Muscle layer of duodenum (tissue), 2 donors: ENCODE measurements around the gene PUM2.

ENCODE experiments used
- H3K27ac ChIP-seq: one replicate; pipeline ENCODE4 v1.7.0; 2013; ENCODE audit warnings: mild to moderate bottlenecking, low read length
- H3K27me3 ChIP-seq: one replicate; pipeline ENCODE4 v1.7.0; 2013; ENCODE audit warnings: low read depth, mild to moderate bottlenecking, control low read depth, low read length
- H3K36me3 ChIP-seq, 2 donors: one replicate each; pipeline ENCODE4 v1.7.0; 2013; ENCODE audit warnings: low read length in 2 of 2, control low read depth in 1 of 2, mild to moderate bottlenecking in 1 of 2; ENCODE audit not compliant: insufficient read depth in 2 of 2, control insufficient read depth in 1 of 2
- H3K4me1 ChIP-seq, 2 donors: one replicate each; pipeline ENCODE4 v1.7.0; 2013; ENCODE audit warnings: low read length in 2 of 2, mild to moderate bottlenecking in 2 of 2, control low read depth in 1 of 2, moderate library complexity in 1 of 2; ENCODE audit not compliant: insufficient read depth in 2 of 2, control insufficient read depth in 1 of 2
- H3K4me3 ChIP-seq, 2 donors: one replicate each; pipeline ENCODE4 v1.7.0; 2013; ENCODE audit warnings: low read length in 2 of 2, low read depth in 1 of 2, mild to moderate bottlenecking in 1 of 2
- H3K9me3 ChIP-seq, 2 donors: one replicate each; pipeline ENCODE4 v1.7.0; 2013; ENCODE audit warnings: low read length in 2 of 2, control low read depth in 1 of 2, mild to moderate bottlenecking in 1 of 2; ENCODE audit not compliant: control insufficient read depth in 1 of 2
- donor health status: healthy.

The PUM2 gene

DNA sequence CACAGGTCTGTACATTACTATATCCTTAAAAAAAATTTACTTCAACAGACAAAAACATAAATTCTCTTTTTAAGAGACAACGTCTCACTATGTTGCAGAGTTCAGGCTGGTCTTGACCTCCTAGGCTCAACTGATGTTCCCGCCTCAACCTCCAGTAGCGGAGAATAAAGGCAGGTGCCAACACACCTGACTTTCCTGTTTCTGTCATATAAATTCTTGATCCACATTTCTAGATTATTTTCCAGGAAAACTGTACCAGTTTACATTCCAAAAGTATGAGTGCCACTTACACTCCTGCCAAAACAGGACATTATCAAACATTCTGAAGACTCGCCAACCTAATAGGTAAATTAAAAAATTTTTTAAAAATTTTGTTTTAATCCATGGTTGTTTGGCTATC, 48.6 kb downstream of the PUM2 start:
- peaks cover 0 to 6% of the 10 kb centered on the region in 2 donors for H3K4me1 ChIP-seq
- H3K36me3 ChIP-seq, result peaks cover 12 to 36% of the 10 kb centered on the region in 2 donors
- no peaks in the 10 kb centered on the region for H3K9me3 ChIP-seq
- H3K27me3 ChIP-seq, result no peaks in the 10 kb centered on the region
- H3K4me3 ChIP-seq, result no peak overlapping the region
- H3K27ac ChIP-seq, result no peak overlapping the region

DNA sequence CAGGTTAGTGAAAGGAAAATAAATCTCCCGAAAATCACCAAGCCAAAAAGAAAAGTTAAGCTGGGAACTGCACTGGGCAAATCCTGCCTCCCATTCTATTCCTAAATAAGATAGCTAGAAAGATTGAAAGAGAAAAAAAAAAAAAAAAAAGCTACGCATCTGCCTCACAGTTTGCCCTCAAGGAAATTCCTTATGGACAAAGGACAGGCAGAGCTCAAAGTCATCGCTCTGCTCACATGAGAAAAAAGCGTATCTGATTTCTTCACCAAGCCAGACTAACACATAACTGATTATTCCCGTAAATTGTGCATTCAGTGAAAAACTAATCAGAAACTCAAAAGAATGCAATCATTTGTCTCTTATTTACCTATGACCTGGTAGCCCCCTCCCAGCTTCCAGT, 50.0 kb downstream of the PUM2 start:
- Histone ChIP-seq H3K4me1 (peaks cover 0 to 6% of the 10 kb centered on the region in 2 donors), H3K27ac (no peak overlapping the region), H3K9me3 (no peaks in the 10 kb centered on the region), H3K36me3 (peaks cover 15 to 27% of the 10 kb centered on the region in 2 donors), H3K4me3 (no peak overlapping the region), H3K27me3 (no peaks in the 10 kb centered on the region)

DNA sequence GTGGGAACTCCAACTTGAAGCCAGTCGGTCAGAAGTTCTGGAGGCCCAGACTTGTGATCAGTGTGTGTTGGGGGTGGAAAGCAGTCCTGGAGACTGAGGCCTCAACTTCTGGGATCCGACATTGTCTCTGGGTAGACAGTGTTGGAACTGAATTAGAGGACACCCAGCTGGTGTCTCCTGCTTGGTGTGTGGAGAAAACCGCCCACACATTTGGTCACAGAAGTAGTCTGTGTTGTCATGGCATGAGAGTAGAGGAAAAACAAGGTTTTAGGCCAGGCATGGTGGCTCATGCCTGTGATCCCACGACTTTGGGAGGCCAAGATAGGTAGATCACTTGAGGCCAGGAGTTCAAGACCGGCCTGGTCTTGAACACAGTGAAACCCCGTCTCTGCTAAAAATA, 51.5 kb downstream of the PUM2 start:
- Histone ChIP-seq H3K4me1 (peaks cover 0 to 2% of the 10 kb centered on the region in 2 donors), H3K36me3 (peaks cover 26 to 32% of the 10 kb centered on the region in 2 donors), H3K27me3 (no peaks in the 10 kb centered on the region)

DNA sequence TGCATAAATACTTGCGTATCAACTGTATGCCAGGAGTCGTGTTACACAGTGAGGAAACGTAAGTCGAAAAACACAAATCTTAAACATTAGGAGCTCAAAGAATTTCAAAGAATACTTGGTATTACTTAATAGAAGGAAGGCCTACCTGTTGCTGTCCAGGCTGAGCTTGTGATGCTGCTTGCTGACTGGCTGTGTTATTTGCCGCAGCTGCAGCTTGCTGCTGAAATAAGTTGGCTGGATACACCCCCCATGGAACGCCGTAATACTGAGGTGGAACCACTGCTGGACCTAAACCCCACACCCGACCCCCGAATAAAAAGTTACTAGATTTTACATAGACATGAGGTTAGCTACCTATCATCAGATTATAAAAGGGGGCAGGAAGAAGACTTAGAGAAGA, 56.4 kb downstream of the PUM2 start:
- Histone ChIP-seq H3K9me3 (no peaks in the 10 kb centered on the region), H3K27ac (no peak overlapping the region), H3K27me3 (no peaks in the 10 kb centered on the region), H3K4me3 (no peak overlapping the region), H3K4me1 (no peaks in the 10 kb centered on the region), H3K36me3 (peaks cover 26 to 35% of the 10 kb centered on the region in 2 donors)

More for the DNA sequence above, 51.5 kb downstream of the PUM2 start:
- no peak overlapping the region for H3K27ac ChIP-seq
- H3K9me3 ChIP-seq, result no peaks in the 10 kb centered on the region
- no peak overlapping the region for H3K4me3 ChIP-seq

DNA sequence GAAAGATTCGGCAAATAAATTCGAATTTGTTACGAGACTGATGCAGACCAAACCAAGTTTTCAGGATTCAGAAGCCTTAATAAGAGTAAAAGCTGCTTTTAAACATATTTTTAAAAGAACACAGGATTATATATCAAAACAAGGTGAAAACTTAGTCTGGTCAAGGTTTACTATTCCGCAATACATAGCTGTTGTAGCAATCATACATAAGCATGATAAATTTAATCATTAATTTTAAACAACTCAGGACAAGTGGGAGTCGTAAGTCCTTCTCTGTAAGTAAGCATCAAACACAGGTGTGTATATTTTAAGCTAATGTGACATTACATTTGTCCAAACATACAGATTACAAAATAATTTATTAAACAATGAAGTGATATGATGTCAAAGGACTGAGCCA, 57.7 kb downstream of the PUM2 start:
- Histone ChIP-seq H3K4me3 (no peak overlapping the region), H3K27me3 (no peaks in the 10 kb centered on the region), H3K4me1 (no peaks in the 10 kb centered on the region), H3K9me3 (no peaks in the 10 kb centered on the region), H3K27ac (no peak overlapping the region), H3K36me3 (peaks cover 26 to 42% of the 10 kb centered on the region in 2 donors)

DNA sequence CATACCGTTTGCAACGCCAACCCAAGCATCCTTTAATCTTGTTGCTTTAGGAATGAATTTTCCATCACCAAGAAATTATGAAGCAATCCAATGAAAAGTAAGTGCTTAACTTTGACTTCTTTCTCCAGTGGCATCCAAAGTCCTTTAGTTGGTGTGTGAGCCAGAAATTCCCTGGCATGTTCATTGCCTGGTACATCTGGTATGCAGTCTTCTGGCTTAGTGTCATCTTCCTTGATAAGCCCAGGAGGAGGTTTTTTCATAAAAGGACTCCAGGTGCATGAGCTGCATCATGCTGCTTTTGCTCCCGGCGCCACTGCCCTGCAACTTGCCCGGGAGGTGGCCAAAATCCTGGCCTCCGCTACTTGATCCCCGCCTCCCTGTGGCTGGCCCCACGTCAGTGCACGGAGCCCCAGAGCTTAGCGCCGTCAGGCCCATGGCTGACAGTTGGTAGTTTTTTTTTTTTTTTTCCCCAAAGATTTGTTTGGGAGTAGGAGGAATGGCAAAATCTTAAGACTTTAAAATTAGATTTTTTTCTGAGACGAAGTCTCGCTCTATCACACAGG, 58.7 kb downstream of the PUM2 start:
- H3K4me1 ChIP-seq, result no peaks in the 10 kb centered on the region
- H3K4me3 ChIP-seq, result no peak overlapping the region
- no peaks in the 10 kb centered on the region for H3K27me3 ChIP-seq
- no peak overlapping the region for H3K27ac ChIP-seq
- H3K36me3 ChIP-seq, result peaks cover 20 to 36% of the 10 kb centered on the region in 2 donors
- H3K9me3 ChIP-seq, result no peaks in the 10 kb centered on the region

DNA sequence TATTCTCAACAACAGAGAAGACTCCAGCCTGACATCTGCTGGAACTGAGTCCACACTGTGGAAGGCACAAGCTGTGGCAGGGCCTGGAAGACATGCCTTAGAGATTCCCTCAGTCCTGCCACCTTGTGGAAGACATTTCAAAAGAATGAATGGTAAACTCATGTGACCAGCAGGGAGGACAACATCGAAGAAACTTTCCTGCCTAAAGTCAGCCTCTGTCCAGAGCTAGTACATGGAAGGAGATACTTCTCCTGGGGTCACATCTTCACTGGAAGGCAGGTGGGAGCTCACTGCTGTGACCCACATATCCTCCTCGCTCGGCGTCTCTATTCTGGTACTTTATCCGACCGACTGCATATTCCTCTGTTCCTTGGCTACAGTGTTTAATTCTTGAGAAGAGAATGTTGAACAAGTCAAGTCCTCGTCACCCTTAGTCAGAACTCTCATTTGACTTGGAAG, 59.5 kb downstream of the PUM2 start:
- H3K4me3 ChIP-seq, result no peak overlapping the region
- H3K27me3 ChIP-seq, result no peaks in the 10 kb centered on the region
- no peaks in the 10 kb centered on the region for H3K9me3 ChIP-seq
- H3K36me3 ChIP-seq, result peaks cover 17 to 33% of the 10 kb centered on the region in 2 donors
- no peak overlapping the region for H3K27ac ChIP-seq
- H3K4me1 ChIP-seq, result no peaks in the 10 kb centered on the region

DNA sequence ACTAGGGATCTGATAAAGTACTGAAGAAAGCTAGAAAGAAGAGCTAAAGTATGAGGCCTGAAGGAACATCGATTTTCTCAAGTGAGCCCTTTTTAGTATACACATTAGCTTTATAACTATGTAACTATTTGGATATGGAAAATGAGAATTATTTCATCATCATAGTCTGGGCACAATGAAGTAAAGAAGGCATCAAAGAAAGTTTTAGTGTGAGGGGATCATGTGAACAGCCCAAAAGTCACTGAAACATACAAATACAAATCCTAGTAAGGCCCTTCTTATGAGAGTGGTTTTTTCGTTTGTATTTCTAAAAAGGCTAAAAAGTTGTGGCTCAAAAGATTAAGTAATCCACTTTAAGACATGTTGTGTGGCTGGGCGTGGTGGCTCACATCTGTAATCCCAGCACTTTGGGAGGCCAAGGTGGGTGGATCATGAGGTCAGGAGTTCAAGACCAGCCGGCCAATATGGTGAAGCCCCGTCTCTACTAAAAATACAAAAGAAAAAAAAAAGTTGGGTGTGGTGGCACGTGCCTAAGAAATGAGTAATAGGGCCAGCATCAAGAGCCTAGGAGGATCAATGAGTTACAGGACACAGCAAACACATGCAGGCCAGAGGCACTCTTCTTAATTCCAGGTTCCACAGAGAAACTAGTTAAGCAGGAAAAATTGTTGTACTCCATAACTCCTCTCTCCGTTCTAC, 61.9 kb downstream of the PUM2 start:
- no peaks in the 10 kb centered on the region for H3K27me3 ChIP-seq
- peaks cover 14 to 20% of the 10 kb centered on the region in 2 donors for H3K36me3 ChIP-seq
- H3K4me3 ChIP-seq, result no peak overlapping the region
- H3K9me3 ChIP-seq, result no peaks in the 10 kb centered on the region
- H3K27ac ChIP-seq, result no peak overlapping the region
- H3K4me1 ChIP-seq, result no peaks in the 10 kb centered on the region

DNA sequence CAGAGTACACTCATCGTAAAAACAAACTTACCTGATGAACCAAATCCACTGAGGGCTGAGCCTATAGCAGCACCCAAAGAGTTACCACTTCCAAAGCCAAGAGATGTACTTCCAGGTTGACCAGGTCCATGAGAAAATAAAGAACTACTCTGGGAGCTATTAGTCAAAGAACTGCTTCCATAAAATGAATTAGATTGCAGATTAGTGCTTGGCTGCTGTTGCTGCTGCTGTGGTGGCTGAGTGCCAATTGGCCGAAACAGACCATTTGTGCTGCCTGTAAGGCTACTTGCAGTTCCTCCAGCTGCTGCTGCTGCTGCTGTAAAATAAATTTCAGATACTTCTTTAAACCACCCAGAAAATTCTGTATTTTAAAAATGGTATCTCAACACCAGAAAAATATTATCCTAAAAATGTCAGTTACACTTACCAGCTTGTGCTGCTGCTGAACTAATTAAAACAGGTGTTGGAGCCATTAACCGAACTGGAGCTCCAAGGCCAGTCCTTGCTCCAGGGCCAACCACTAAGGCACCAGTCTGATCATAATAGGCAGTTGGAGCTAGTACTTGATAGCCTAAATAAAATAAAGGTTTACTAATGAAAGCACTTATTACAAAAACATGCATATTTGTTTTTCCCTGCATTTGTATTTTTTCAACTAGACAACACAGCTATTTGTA, 67.6 kb downstream of the PUM2 start:
- peaks cover 24 to 42% of the 10 kb centered on the region in 2 donors for H3K36me3 ChIP-seq

DNA sequence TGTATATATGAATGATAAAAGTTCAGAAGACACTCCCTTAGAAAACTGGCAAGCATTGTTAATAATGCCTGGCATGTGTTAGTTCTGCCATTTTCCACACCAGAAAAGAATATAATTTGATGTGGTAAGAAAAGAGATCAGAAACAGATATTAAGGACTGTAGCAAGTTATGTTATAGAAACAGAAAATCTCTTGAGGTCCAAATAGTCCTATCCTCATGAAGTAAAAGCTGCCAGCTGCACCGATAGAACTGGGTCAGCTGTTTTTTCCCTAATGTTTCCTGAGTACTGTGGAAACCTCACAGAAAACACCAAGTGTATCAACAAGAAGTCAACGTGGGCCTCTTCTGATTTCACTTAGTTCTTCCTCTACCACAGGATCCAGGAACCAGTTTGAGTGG, 68.8 kb downstream of the PUM2 start:
- H3K27ac ChIP-seq, result no peak overlapping the region
- H3K4me1 ChIP-seq, result peaks cover 0 to 11% of the 10 kb centered on the region in 2 donors
- H3K4me3 ChIP-seq, result no peak overlapping the region
- H3K36me3 ChIP-seq, result peaks cover 30 to 47% of the 10 kb centered on the region in 2 donors
- H3K9me3 ChIP-seq, result no peaks in the 10 kb centered on the region
- no peaks in the 10 kb centered on the region for H3K27me3 ChIP-seq

More for the DNA sequence above, 67.6 kb downstream of the PUM2 start:
- H3K27me3 ChIP-seq, result no peaks in the 10 kb centered on the region
- no peaks in the 10 kb centered on the region for H3K9me3 ChIP-seq
- H3K4me1 ChIP-seq, result peaks cover 0 to 11% of the 10 kb centered on the region in 2 donors
- no peak overlapping the region for H3K4me3 ChIP-seq
- H3K27ac ChIP-seq, result no peak overlapping the region

DNA sequence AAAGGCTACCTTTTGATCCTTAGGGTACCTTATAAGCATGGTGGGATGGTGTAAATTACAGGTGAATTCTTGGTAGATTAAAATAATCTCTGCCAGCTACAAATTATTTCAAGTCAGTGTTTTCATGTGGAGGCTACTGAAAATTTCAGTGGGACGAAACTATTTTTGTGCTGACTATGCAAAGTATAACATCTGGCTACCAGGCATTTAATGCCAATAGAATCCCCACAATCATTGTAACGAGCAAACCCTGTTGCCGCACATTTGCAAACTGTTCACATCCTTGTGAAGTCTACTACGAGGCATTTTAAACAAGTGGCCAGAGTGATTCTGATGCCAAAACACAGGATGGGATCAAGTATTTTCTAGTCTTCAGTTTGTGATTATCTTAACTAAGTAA, 77.6 kb downstream of the PUM2 start:
- H3K4me1 ChIP-seq, result no peaks in the 10 kb centered on the region
- H3K27me3 ChIP-seq, result no peaks in the 10 kb centered on the region
- no peak overlapping the region for H3K27ac ChIP-seq
- H3K4me3 ChIP-seq, result no peak overlapping the region
- peaks cover 7 to 8% of the 10 kb centered on the region in 2 donors for H3K36me3 ChIP-seq
- no peaks in the 10 kb centered on the region for H3K9me3 ChIP-seq
